MM.1S (cell line): Measurements from ENCODE around the gene WNT9B.
A peak's percentile ranks its signal among the peaks of the same experiment; 100 is the strongest.

Experiments
- DNase-seq: peaks from one replicate; pipeline ENCODE4 v3.0.0-alpha.2; 2015
- H2AFZ ChIP-seq: fragments of 300-600 bp; sonication (generic); 2 replicates; pipeline ENCODE4 v1.6.0; 2016; ENCODE audit warnings: antibody characterized with exemption, low read length
- H3F3A ChIP-seq: fragments of 300-600 bp; sonication (generic); 2 replicates; pipeline ENCODE4 v1.6.1; 2016; ENCODE audit warnings: mild to moderate bottlenecking, antibody characterized with exemption, low read length, moderate library complexity, mixed read lengths; ENCODE audit not compliant: insufficient read depth
- H3K27ac ChIP-seq: fragments of 300-600 bp; sonication (generic); 2 replicates; pipeline ENCODE4 v1.5.1; 2016; ENCODE audit warnings: mild to moderate bottlenecking, low read length
- H3K27me3 ChIP-seq: fragments of 300-600 bp; sonication (generic); replicated peaks from 2 replicates; pipeline ENCODE4 v1.6.0; 2016; ENCODE audit warnings: low read length; ENCODE audit not compliant: insufficient read depth
- H3K36me3 ChIP-seq: fragments of 300-600 bp; sonication (generic); replicated peaks from 2 replicates; pipeline ENCODE4 v1.6.1; 2016; ENCODE audit warnings: mild to moderate bottlenecking, low read length, mixed read lengths; ENCODE audit not compliant: insufficient read depth
- H3K4me1 ChIP-seq: fragments of 300-600 bp; sonication (generic); 2 replicates; pipeline ENCODE4 v1.6.1; 2016; ENCODE audit warnings: low read length, mixed read lengths
- H3K4me2 ChIP-seq: fragments of 300-600 bp; sonication (generic); 2 replicates; pipeline ENCODE4 v1.6.0; 2016; ENCODE audit warnings: low read depth, low read length
- H3K4me3 ChIP-seq: fragments of 300-600 bp; sonication (generic); 2 replicates; pipeline ENCODE4 v1.5.1; 2016; ENCODE audit warnings: low read length, mixed read lengths
- H3K79me2 ChIP-seq: fragments of 300-600 bp; sonication (generic); 2 replicates; pipeline ENCODE4 v1.6.1; 2016; ENCODE audit warnings: mixed run types, low read length, mixed read lengths
- H3K9ac ChIP-seq: fragments of 300-600 bp; sonication (generic); 2 replicates; pipeline ENCODE4 v1.6.1; 2016; ENCODE audit warnings: low read length, mixed read lengths
- H3K9me2 ChIP-seq: fragments of 300-600 bp; sonication (generic); replicated peaks from 2 replicates; pipeline ENCODE4 v1.6.1; 2016; ENCODE audit warnings: mild to moderate bottlenecking, low read length, mixed read lengths; ENCODE audit not compliant: insufficient read depth
- H3K9me3 ChIP-seq: fragments of 300-600 bp; sonication (generic); replicated peaks from 2 replicates; pipeline ENCODE4 v1.6.1; 2016; ENCODE audit warnings: mild to moderate bottlenecking, low read length, mixed read lengths; ENCODE audit not compliant: insufficient read depth
- H4K20me1 ChIP-seq: fragments of 300-600 bp; sonication (generic); 2 replicates; pipeline ENCODE4 v1.6.1; 2016; ENCODE audit warnings: mild to moderate bottlenecking, low read length, moderate library complexity, mixed read lengths; ENCODE audit not compliant: insufficient read depth
- EZH2 ChIP-seq: fragments of 300-600 bp; sonication (generic); optimal IDR thresholded peaks from 2 replicates; pipeline ENCODE3; 2017; ENCODE audit warnings: low read depth, mild to moderate bottlenecking, antibody characterized with exemption, low read length, mixed read lengths
- EZH2phosphoT487 ChIP-seq: fragments of 300-600 bp; sonication (generic); IDR thresholded peaks from 2 replicates; pipeline ENCODE4 v1.6.1; 2018; ENCODE audit warnings: antibody characterized with exemption, low read length
- TF ChIP-seq, protein P1 (sequence below): fragments of 300-600 bp; sonication (generic); IDR thresholded peaks from 2 replicates; pipeline ENCODE4 v1.5.1; 2016; ENCODE audit warnings: antibody characterized with exemption, low read length, mixed read lengths

The WNT9B gene

DNA sequence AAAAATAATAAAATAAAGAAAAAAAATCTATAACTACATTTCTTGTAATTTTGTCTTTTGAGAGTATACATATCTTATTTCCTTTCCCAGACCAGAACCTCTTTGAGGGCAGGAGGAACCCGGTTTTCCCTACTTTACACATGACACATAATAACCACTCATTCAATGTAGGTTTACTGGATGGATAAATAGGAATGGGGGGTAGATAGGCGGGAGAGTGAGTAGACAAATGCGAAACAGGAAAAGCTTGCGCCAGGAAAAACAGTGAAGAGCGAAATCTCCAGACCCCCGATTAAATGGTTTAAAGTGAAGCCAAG, 71.1 kb downstream of the WNT9B start:
- Histone ChIP-seq H3K9me2 (no peaks in the 10 kb centered on the region), H3K27ac (peak overlapping the region; percentile 93; the same call in 1 of the 2 replicates), H3K4me1 (peaks cover 22% of the 10 kb centered on the region; the same call in 1 of the 2 replicates), H3K4me3 (peak overlapping the region; percentile 94), H2AFZ (peak overlapping the region; percentile 94), H3F3A (peaks cover 14% of the 10 kb centered on the region; the same call in 1 of the 2 replicates), H3K9ac (peak overlapping the region; percentile 92), H3K27me3 (no peaks in the 10 kb centered on the region), H3K9me3 (no peaks in the 10 kb centered on the region), H3K36me3 (no peaks in the 10 kb centered on the region), H3K4me2 (peak overlapping the region; percentile 87), H3K79me2 (peaks cover 47% of the 10 kb centered on the region), H4K20me1 (no peaks in the 10 kb centered on the region)
- TF ChIP-seq, protein P1, sequence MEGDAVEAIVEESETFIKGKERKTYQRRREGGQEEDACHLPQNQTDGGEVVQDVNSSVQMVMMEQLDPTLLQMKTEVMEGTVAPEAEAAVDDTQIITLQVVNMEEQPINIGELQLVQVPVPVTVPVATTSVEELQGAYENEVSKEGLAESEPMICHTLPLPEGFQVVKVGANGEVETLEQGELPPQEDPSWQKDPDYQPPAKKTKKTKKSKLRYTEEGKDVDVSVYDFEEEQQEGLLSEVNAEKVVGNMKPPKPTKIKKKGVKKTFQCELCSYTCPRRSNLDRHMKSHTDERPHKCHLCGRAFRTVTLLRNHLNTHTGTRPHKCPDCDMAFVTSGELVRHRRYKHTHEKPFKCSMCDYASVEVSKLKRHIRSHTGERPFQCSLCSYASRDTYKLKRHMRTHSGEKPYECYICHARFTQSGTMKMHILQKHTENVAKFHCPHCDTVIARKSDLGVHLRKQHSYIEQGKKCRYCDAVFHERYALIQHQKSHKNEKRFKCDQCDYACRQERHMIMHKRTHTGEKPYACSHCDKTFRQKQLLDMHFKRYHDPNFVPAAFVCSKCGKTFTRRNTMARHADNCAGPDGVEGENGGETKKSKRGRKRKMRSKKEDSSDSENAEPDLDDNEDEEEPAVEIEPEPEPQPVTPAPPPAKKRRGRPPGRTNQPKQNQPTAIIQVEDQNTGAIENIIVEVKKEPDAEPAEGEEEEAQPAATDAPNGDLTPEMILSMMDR, result no peak
- TF ChIP-seq EZH2 (no peak), EZH2phosphoT487 (no peak)
- DNase-seq, result no peak

DNA sequence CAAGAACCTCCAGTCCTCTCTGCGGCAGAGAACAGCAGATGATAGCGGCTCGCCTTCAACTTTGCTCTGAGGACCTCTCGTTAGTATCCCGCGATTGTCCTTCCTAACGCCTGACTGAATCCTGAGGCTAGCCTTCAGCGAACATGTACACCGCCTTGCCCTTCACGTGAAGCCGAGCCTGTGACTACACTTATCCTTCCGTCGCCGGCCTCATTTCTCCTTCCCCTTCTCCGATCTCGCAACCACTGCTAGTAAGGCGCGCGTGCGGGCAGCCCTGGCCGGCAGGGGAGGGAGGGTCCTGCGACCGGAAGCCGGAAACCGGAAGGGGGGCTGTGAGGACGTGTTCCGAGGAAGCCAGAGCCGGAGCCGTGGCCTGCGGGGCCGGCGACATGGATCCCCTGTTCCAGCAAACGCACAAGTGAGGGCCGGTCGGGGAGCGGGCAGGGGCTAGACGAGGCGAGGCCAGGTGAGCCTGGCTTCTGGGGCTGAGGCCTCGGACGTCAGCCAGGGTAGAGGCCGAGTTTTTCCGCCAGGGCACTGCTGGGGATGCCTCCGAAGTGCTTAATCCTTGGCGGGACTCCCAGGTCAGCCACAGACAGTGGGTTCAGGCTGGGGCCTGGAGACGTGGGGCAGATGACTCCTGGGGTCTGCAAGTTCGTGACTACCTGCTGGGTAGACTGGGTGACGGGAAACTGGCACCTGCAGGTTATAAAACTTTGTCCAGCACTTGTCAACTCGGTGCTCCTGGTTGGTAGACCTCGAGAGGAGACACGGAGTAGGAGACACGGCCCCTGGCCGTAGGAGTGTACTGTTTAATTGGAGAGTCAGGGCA, 71.6 kb downstream of the WNT9B start, which contains the start of gene GOSR2:
Gene GOSR2 (plus strand): TSS at position 357 of the 832 bp plus-strand sequence. CDS start 33 bp downstream, at position 390.
- Histone ChIP-seq H3K79me2 (peaks cover 53% of the 10 kb centered on the region), H3K4me3 (peak within 1 kb of the TSS; percentile 94), H3K9me3 (no peaks in the 10 kb centered on the region), H2AFZ (peak within 1 kb of the TSS; percentile 94), H3K9me2 (no peaks in the 10 kb centered on the region), H4K20me1 (peaks cover 5% of the 10 kb centered on the region; the same call in 1 of the 2 replicates), H3K27ac (peak within 1 kb of the TSS; percentile 93), H3K36me3 (no peaks in the 10 kb centered on the region), H3K9ac (peak within 1 kb of the TSS; percentile 92), H3K27me3 (no peaks in the 10 kb centered on the region), H3F3A (peaks cover 14% of the 10 kb centered on the region; the same call in 1 of the 2 replicates), H3K4me2 (peak within 1 kb of the TSS; percentile 87), H3K4me1 (peaks cover 22% of the 10 kb centered on the region; the same call in 1 of the 2 replicates)
- no peak for TF ChIP-seq EZH2
- TF ChIP-seq, protein P1, result no peak
- TF ChIP-seq EZH2phosphoT487, result no peak
- peak; percentile 88 for DNase-seq

DNA sequence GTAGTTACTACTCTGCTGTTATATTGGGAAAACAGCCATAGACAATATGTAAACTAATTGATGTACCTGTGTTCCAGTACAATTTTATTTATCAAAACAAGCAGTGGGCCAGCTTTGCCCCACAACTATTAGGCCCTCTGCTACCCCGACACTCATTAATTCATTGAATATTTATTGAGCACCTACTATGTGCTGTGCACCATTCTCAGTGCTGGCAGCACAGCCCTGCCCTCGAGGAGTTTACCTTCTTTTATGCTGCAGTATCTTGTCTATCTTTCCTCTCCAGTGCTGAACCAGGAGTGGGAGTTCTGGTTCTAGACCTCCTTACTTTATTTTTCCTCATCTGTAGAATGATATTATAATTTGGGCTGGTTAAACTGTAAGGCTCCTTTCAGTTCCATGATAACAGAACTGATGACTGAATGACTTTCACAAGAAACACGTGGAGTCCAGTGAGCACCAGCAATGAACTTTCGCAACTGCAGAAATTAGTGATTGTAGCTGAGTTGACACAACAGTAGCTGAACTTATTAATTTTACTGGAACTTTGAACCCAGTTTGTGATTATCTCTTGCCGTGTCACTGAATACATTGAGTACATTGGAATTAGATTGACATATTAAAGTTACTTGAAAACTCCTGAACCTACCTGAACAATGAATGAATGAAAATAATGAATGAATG, 73.9 kb downstream of the WNT9B start:
- peaks cover 14% of the 10 kb centered on the region; the same call in 1 of the 2 replicates for H3F3A ChIP-seq
- H3K27ac ChIP-seq, result no peak overlapping the region
- no peak overlapping the region for H2AFZ ChIP-seq
- H3K4me3 ChIP-seq, result no peak overlapping the region
- no peaks in the 10 kb centered on the region for H3K9me3 ChIP-seq
- no peak overlapping the region for H3K9ac ChIP-seq
- no peak for DNase-seq
- peak overlapping the region; percentile 87; the same call in 1 of the 2 replicates for H3K4me2 ChIP-seq
- H4K20me1 ChIP-seq, result peaks cover 8% of the 10 kb centered on the region; the same call in 1 of the 2 replicates
- H3K79me2 ChIP-seq, result peaks cover 74% of the 10 kb centered on the region
- peaks cover 22% of the 10 kb centered on the region; the same call in 1 of the 2 replicates for H3K4me1 ChIP-seq
- no peaks in the 10 kb centered on the region; the same call in 1 of the 2 replicates for H3K36me3 ChIP-seq
- H3K27me3 ChIP-seq, result no peaks in the 10 kb centered on the region
- H3K9me2 ChIP-seq, result no peaks in the 10 kb centered on the region
- no peak for TF ChIP-seq EZH2phosphoT487
- TF ChIP-seq EZH2, result no peak
- TF ChIP-seq, protein P1, result no peak
